ENCODE measurements around the gene JAKMIP2. TPM values are rescaled to one million over a fixed set of nuclear protein-coding genes. Genes with fewer than 3 reads are reported as not detected.

The JAKMIP2 gene
- total RNA-seq, 3 donors from 2014 or later (not counting 1 experiment from before 2014, with no cell fraction given), result 12.2 to 16.1 (median 14.9) TPM

DNA sequence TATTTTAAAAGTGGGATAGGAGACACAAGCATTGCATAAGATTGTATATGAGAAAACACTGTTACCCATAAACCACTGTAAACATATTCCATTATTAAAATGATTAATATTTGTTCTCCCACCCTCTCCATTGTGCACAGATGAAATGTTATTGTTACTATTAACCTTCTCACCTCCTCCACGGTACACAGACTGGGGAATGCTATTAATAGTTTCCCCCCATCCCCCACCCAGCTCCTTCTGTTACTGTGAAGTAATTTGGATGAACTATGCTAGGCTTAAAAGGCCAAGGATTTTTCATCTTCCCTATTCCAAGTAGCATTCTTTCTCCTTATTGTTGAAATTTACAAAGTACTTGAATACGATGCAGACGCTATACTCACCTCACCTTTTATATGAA, 91.4 kb downstream of the JAKMIP2 start:
- 94% methylated on average over 2 of the region's 3 CpGs for WGBS (ENCODE audit: insufficient coverage)
- H3K9me3 Mint-ChIP-seq, result no peaks in the 10 kb centered on the region
- Histone ChIP-seq H3K27me3 (ENCODE audit: control insufficient read depth, insufficient read depth, low read length) (no peaks in the 10 kb centered on the region), H3K4me1 (ENCODE audit: control insufficient read depth, insufficient read depth, low read length) (no peaks in the 10 kb centered on the region), H3K36me3 (ENCODE audit: control insufficient read depth, insufficient read depth, low read length) (no peaks in the 10 kb centered on the region), H3K27ac (ENCODE audit: low read length) (no peak overlapping the region), H3K9me3 (ENCODE audit: control insufficient read depth, insufficient read depth, low read length) (no peaks in the 10 kb centered on the region), H3K4me3 (ENCODE audit: low read length) (no peak overlapping the region)
- intact Hi-C loops (cut with micrococcal nuclease), result no loop called here
- DNase-seq, result no peak
- no peaks in the 10 kb centered on the region for H3K27me3 Mint-ChIP-seq (ENCODE audit: low read depth in 2 of 2)
- H3K36me3 Mint-ChIP-seq, result no peaks in the 10 kb centered on the region
- peaks cover 21 to 32% of the 10 kb centered on the region in 2 donors for H3K4me1 Mint-ChIP-seq
- no peak for TF ChIP-seq CTCF (IDR thresholded peaks at IDR 0.05)
- ATAC-seq, result no peak
- H3K27ac Mint-ChIP-seq, result no peak overlapping the region
- no peak overlapping the region for H3K4me3 Mint-ChIP-seq

DNA sequence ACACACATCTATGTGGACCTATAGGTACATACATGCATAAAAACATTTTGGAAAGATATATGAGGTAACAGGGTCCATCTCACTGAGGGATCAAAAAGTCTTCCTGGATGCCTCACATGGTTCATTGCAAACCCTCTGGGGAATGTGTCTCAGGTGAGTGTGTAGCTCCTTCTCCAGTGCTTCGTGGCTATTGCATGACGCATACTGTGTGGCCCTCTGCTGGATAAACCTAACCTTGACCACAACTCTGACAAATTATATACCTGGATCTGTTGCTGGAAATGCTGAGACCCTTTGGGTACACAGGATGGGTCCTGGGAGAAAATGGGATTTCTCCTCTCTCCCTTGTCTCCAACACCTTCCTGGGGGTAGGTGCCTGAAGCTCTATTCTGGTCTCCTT, 91.9 kb downstream of the JAKMIP2 start:
- no peaks in the 10 kb centered on the region for H3K9me3 ChIP-seq (ENCODE audit: control insufficient read depth, insufficient read depth, low read length)
- H3K36me3 ChIP-seq (ENCODE audit: control insufficient read depth, insufficient read depth, low read length), result no peaks in the 10 kb centered on the region
- Mint-ChIP-seq H3K36me3 (no peaks in the 10 kb centered on the region), H3K9me3 (no peaks in the 10 kb centered on the region), H3K27me3 (ENCODE audit: low read depth in 2 of 2) (no peaks in the 10 kb centered on the region), H3K27ac (no peak overlapping the region), H3K4me3 (no peak overlapping the region), H3K4me1 (peaks cover 21 to 31% of the 10 kb centered on the region in 2 donors)
- ATAC-seq, result no peak
- no peak overlapping the region for H3K27ac ChIP-seq (ENCODE audit: low read length)
- no peaks in the 10 kb centered on the region for H3K4me1 ChIP-seq (ENCODE audit: control insufficient read depth, insufficient read depth, low read length)
- intact Hi-C loops (cut with micrococcal nuclease), result no loop called here
- WGBS (ENCODE audit: insufficient coverage), result 96% methylated on average over 2 of the region's 2 CpGs
- DNase-seq, result no peak
- H3K27me3 ChIP-seq (ENCODE audit: control insufficient read depth, insufficient read depth, low read length), result no peaks in the 10 kb centered on the region
- H3K4me3 ChIP-seq (ENCODE audit: low read length), result no peak overlapping the region
- TF ChIP-seq CTCF (IDR thresholded peaks at IDR 0.05), result no peak

GRCh38 chr5:147689426-147689825, 93.1 kb downstream of the JAKMIP2 start:
- no peaks in the 10 kb centered on the region for H3K27me3 ChIP-seq (ENCODE audit: control insufficient read depth, insufficient read depth, low read length)
- peaks cover 19 to 24% of the 10 kb centered on the region in 2 donors for H3K4me1 Mint-ChIP-seq
- no peak overlapping the region for H3K4me3 ChIP-seq (ENCODE audit: low read length)
- no peak overlapping the region for H3K27ac ChIP-seq (ENCODE audit: low read length)
- H3K27ac Mint-ChIP-seq, result no peak overlapping the region
- 94% methylated on average over 4 of the region's 4 CpGs for WGBS (ENCODE audit: insufficient coverage)
- no peak overlapping the region for H3K4me3 Mint-ChIP-seq
- H3K9me3 ChIP-seq (ENCODE audit: control insufficient read depth, insufficient read depth, low read length), result no peaks in the 10 kb centered on the region
- no peaks in the 10 kb centered on the region for H3K36me3 Mint-ChIP-seq
- no peaks in the 10 kb centered on the region for H3K4me1 ChIP-seq (ENCODE audit: control insufficient read depth, insufficient read depth, low read length)
- no peak for TF ChIP-seq CTCF (IDR thresholded peaks at IDR 0.05)
- DNase-seq (no peak), ATAC-seq (no peak)
- no peaks in the 10 kb centered on the region for H3K36me3 ChIP-seq (ENCODE audit: control insufficient read depth, insufficient read depth, low read length)
- intact Hi-C loops (cut with micrococcal nuclease), result no loop called here
- H3K9me3 Mint-ChIP-seq, result no peaks in the 10 kb centered on the region
- H3K27me3 Mint-ChIP-seq (ENCODE audit: low read depth in 2 of 2), result no peaks in the 10 kb centered on the region

- Mint-ChIP-seq H3K4me3 (no peak overlapping the region), H3K36me3 (no peaks in the 10 kb centered on the region), H3K9me3 (no peaks in the 10 kb centered on the region), H3K27me3 (ENCODE audit: low read depth in 2 of 2) (no peaks in the 10 kb centered on the region), H3K27ac (no peak overlapping the region), H3K4me1 (peaks cover 19 to 20% of the 10 kb centered on the region in 2 donors)
- 86% methylated on average over 5 of the region's 8 CpGs for WGBS (ENCODE audit: insufficient coverage)
- intact Hi-C loops (cut with micrococcal nuclease), result no loop called here
- H3K9me3 ChIP-seq (ENCODE audit: control insufficient read depth, insufficient read depth, low read length), result no peaks in the 10 kb centered on the region
- H3K36me3 ChIP-seq (ENCODE audit: control insufficient read depth, insufficient read depth, low read length), result no peaks in the 10 kb centered on the region
- no peak overlapping the region for H3K4me3 ChIP-seq (ENCODE audit: low read length)
- no peak for ATAC-seq
- H3K27ac ChIP-seq (ENCODE audit: low read length), result no peak overlapping the region
- no peaks in the 10 kb centered on the region for H3K27me3 ChIP-seq (ENCODE audit: control insufficient read depth, insufficient read depth, low read length)
- H3K4me1 ChIP-seq (ENCODE audit: control insufficient read depth, insufficient read depth, low read length), result no peaks in the 10 kb centered on the region
- no peak for TF ChIP-seq CTCF (IDR thresholded peaks at IDR 0.05)
- no peak for DNase-seq
Measured at GRCh38 chr5:147688656-147689356, 93.7 kb downstream of the JAKMIP2 start.
